ENCODE measurements around the gene CHTF18.
"Not testable (repeated sequence)": the region's sequence is repeated elsewhere in the genome, so short reads cannot be mapped to it uniquely, and the experiment has no call there.

The CHTF18 gene

DNA sequence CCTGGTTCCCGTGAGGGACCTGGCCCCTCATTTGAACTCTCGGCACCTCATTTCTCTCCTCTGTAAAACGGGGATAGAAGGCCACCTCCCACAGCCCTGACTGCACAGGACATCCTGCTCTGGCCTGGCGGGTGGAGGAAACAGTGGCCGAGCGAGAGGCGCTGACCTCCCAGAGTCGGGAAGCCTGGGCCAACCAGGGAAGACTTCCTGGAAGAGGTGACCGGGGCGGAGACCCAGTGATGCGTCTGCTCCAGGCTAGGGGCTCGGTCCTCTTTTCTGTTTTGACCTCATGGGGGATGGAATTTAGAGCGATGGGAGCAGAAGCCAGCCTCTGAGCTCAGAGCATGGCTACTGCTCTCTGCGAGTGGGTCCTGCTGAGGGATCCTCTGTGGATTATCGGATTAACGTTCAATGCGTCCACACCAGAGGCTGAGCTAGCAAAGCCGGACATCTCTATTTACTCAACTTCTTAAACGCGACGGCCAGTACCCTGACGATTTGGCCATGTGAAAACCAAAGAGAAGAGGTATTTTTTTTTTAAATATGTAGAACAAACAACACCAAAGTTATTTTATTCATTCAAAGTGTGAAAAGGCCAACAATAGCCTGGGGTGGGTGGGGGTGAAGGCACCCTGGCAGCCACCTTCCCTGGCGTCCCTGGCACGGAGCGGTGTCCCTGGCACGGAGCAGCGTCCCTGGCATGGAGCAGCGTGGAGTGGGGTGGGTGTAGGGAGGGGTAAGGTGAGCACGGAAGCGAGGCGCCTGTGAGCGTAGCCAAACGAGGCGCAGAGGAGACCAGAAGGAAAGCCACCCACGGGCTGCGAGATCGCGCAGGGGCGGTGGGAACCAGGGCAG, 37.0 kb upstream of the CHTF18 start:
- no peak for DNase-seq (ENCODE audit: low spot score)
- TF ChIP-seq, protein P1, sequence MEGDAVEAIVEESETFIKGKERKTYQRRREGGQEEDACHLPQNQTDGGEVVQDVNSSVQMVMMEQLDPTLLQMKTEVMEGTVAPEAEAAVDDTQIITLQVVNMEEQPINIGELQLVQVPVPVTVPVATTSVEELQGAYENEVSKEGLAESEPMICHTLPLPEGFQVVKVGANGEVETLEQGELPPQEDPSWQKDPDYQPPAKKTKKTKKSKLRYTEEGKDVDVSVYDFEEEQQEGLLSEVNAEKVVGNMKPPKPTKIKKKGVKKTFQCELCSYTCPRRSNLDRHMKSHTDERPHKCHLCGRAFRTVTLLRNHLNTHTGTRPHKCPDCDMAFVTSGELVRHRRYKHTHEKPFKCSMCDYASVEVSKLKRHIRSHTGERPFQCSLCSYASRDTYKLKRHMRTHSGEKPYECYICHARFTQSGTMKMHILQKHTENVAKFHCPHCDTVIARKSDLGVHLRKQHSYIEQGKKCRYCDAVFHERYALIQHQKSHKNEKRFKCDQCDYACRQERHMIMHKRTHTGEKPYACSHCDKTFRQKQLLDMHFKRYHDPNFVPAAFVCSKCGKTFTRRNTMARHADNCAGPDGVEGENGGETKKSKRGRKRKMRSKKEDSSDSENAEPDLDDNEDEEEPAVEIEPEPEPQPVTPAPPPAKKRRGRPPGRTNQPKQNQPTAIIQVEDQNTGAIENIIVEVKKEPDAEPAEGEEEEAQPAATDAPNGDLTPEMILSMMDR (conservative IDR thresholded peaks at IDR 0.05; ENCODE audit: low read depth): no peak
- POLR2A ChIA-PET (ENCODE audit: low non-redundant PET): interaction anchor here (0.5 kb wide), 1 partner anchor 8 kb away, joined by 6 read pairs; no protein-coding TSS in a partner anchor
- CTCF ChIA-PET: interaction anchor here (0.7 kb wide), 1 partner anchor 35 kb away, joined by 4 read pairs; no protein-coding TSS in a partner anchor
- no peak overlapping the region for H3K27ac ChIP-seq

DNA sequence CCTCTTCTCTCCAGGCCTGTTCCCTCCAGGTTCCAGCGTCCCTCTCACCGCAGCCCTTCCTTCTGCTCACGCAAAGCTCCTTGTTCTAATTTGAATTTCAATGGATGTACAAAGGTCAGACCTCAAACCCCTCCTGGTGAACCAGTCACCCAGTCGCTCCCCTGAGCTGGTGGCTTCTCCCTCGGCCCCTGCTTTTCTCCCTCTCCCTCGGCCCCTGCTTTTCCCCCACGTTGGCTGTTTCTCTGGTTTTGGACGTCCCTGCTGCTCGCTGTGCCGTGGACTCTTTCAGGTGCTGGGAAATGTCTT, 36.5 kb upstream of the CHTF18 start:
- TF ChIP-seq, protein P1 (conservative IDR thresholded peaks at IDR 0.05; ENCODE audit: low read depth): no peak
- CTCF ChIA-PET: interaction anchor here (0.7 kb wide), 1 partner anchor 34 kb away, joined by 4 read pairs; no protein-coding TSS in a partner anchor
- POLR2A ChIA-PET (ENCODE audit: low non-redundant PET): interaction anchor here (0.5 kb wide), 1 partner anchor 9 kb away, joined by 6 read pairs; no protein-coding TSS in a partner anchor
- no peak overlapping the region for H3K27ac ChIP-seq
- no peak for DNase-seq (ENCODE audit: low spot score)

DNA sequence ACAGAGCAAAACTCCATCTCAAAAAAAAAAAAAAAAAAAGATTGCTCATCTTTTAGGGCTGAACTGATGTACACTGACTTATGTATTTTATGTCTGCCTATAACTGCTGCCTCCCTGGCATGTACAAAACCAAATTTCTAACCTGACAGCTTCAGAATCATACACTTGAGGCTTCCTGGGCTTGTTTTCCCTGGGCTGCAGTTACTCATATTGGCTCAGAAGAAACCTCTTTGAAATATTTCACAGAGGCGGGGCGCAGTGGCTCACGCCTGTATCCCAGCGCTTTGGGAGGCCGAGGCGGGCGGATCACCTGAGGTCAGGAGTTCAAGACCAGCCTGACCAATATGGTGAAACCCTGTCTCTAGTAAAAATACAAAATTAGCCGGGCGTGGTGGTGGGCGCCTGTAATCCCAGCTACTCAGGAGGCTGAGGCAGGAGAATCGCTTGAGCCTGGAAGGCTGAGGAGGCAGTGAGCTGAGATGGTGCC, 34.3 kb upstream of the CHTF18 start:
- peak overlapping the region; percentile 23; the same call in 1 of the 2 replicates for H3K27ac ChIP-seq
- ChIA-PET POLR2A (ENCODE audit: low non-redundant PET) (interaction anchor here (0.6 kb wide), 1 partner anchor 27 kb away, joined by 6 read pairs; no protein-coding TSS in a partner anchor), CTCF (interaction anchor here (1.0 kb wide), 1 partner anchor 31 kb away, joined by 3 read pairs; no protein-coding TSS in a partner anchor)
- DNase-seq (ENCODE audit: low spot score): not testable (repeated sequence)

DNA sequence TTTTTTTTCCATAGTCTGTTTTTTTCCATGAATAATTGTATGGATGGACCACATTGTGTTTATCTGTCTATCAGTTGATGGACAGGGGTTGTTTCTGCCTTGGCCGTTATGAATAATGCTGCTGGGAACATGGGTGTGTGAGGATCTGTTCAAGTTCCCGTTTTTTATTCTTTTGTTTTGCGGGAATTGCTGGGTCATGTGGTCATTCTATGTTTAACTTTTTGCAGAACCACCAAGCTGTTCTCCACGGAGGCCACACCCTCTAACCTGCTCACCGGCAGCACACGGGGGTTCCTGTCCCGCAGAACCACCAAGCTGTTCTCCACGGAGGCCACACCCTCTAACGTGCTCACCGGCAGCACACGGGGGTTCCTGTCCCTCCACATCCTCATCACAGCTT, 33.8 kb upstream of the CHTF18 start:
- DNase-seq (ENCODE audit: low spot score): no peak
- TF ChIP-seq, protein P1 (conservative IDR thresholded peaks at IDR 0.05; ENCODE audit: low read depth): no peak

DNA sequence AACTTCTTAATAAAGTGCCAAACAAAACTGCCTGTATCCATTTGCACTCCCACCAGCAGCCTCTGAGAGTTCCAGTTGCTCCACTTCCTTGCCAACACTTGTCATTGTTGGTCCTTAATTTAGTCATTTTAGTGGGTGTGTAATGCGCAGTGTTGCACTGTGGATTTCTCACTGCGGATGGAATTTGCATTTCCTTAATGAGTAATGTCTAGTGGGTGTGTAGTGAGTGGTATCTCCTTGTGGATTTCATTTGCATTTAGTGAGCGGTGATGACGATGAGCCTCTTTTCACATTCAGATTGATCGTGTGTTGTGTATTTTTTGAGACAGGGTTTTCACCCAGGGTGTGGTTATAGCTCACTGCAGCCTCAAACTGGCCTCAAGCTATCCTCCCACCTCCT, 32.0 kb upstream of the CHTF18 start:
- H3K27ac ChIP-seq: no peak overlapping the region
- TF ChIP-seq, protein P1 (conservative IDR thresholded peaks at IDR 0.05; ENCODE audit: low read depth): no peak
- ChIA-PET POLR2A (ENCODE audit: low non-redundant PET) (no interaction called here), CTCF (no interaction called here)
- no peak for DNase-seq (ENCODE audit: low spot score)

More for the DNA sequence above, 33.8 kb upstream of the CHTF18 start:
- ChIA-PET CTCF (interaction anchor here (0.6 to 1.0 kb wide), 2 partner anchors 30 to 48 kb away, joined by 3 read pairs; no protein-coding TSS in a partner anchor), POLR2A (ENCODE audit: low non-redundant PET) (interaction anchor here (0.6 kb wide), 1 partner anchor 26 kb away, joined by 6 read pairs; no protein-coding TSS in a partner anchor)
- peak overlapping the region; percentile 23; the same call in 1 of the 2 replicates for H3K27ac ChIP-seq

DNA sequence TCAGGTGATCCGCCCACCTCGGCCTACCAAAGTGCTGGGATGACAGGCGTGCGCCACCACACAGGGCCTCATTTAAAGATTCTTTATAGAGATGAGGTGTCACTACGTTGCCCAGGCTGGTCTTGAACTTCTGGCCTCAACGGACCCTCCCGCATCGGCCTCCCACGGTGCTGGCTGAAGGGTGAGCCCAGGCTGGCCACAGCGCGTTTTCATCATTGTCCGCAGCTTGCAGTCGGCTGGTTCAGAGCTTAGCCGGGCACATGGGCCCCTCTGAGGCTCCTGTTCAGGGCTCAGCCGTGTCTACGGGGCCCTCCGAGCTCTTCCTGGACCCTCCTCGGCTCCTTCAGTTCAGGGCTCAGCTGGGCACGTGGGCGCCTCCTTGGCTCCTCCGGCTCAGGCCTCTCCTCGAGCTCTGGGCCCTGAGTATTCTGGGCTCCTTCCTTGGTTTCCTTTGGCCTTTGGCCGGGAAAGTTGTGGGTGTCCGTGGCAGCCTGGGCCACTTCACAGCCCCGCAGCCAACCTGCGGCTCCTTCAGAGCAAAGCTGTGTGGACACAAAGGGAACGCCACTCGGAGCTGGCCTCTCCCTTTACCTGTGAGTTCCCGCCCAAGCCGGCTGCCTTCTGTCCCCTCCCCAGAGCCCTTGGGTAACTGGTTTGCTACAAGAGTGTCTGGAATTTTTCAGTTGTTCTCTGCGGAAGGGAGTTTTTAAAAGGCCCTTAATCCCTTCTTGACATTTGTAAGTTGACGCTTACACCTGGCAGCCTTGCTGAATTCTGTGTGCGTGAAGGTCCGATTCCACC, 29.1 kb upstream of the CHTF18 start:
- CTCF ChIA-PET: interaction anchor here (1.3 to 2.4 kb wide), 2 partner anchors 18 to 26 kb away, joined by 4 to 6 read pairs; partner anchors contain the start of gene CIAO3
- POLR2A ChIA-PET (ENCODE audit: low non-redundant PET): interaction anchor here (0.6 kb wide), 1 partner anchor 1204 kb away, joined by 3 read pairs; no protein-coding TSS in a partner anchor

More for the DNA sequence above, 29.1 kb upstream of the CHTF18 start:
- no peak for DNase-seq (ENCODE audit: low spot score)
- peak overlapping the region; percentile 68 for H3K27ac ChIP-seq
- TF ChIP-seq, protein P1 (conservative IDR thresholded peaks at IDR 0.05; ENCODE audit: low read depth): no peak

Data from RWPE1 (cell line).